K562 (cell line): ENCODE measurements around the gene EXD2. TPM values are rescaled to one million over a fixed set of nuclear protein-coding genes. Genes with fewer than 3 reads are reported as not detected.

ENCODE experiments used
- ATAC-seq: fragments of 200-7000 bp; cut with Tn5 transposase; 3 replicates; pipeline ENCODE4 v1.9.1; 2020; ENCODE audit warnings: moderate library complexity
- BruUV-seq: library from RNA; stranded (reverse); fragments of 400-500 nt; replicated peaks from 2 replicates; lab custom pipeline; 2021; lab: Mats Ljungman, UMichigan
- CTCF ChIA-PET: fragments of 300-600 bp; formaldehyde crosslinking; extraction: SDS; loops from one replicate; lab custom pipeline; 2021; ENCODE audit warnings: low intra/inter-chr PET ratio; lab: Yijun Ruan, JAX
- POLR2A ChIA-PET: fragments of 300-600, 350-650 bp; sonication (Branson Sonifier 250); formaldehyde crosslinking; extraction: SDS; loops from one replicate; lab custom pipeline; 2021; ENCODE audit warnings: antibody characterized with exemption, inconsistent platforms; lab: Yijun Ruan, JAX
- DNase-seq, 4 experiments: peaks; one replicate each; pipeline versions ENCODE4 v3.0.0 to v3.0.0-alpha.2; 2011 to 2018; ENCODE audit warnings: low spot score in 3 of 4, mixed read lengths in 3 of 4; ENCODE audit errors: extremely low read depth in 1 of 4
- FAIRE-seq: peaks from 2 replicates; lab custom pipeline; 2011; peaks lifted over from hg19 to GRCh38; lab: Jason Lieb, UNC
- H2AFZ ChIP-seq: 2 replicates; pipeline ENCODE4 v1.6.0; 2011; ENCODE audit warnings: low read depth, low read length, control low read depth, inconsistent platforms
- H3K27ac ChIP-seq: fragments of 200-600 bp; 3 replicates; pipeline ENCODE4 v1.8.0; 2011; ENCODE audit warnings: low read depth, mild to moderate bottlenecking, control low read depth, inconsistent platforms, low read length, moderate library complexity, mixed read lengths; ENCODE audit errors: extremely low read depth
- H3K27me3 ChIP-seq, 2 experiments: fragments of 300-600 bp in 1 of 2; 2 replicates in 1 of 2; 3 replicates in 1 of 2; pipeline versions ENCODE4 v1.6.0 to v1.8.0; 2011; ENCODE audit warnings: inconsistent platforms in 2 of 2, low read length in 2 of 2, mild to moderate bottlenecking in 1 of 2, mixed read lengths in 1 of 2, moderate library complexity in 1 of 2; ENCODE audit not compliant: control insufficient read depth in 2 of 2, insufficient read depth in 2 of 2
- H3K36me3 ChIP-seq: fragments of 300-600 bp; 3 replicates; pipeline ENCODE4 v1.8.0; 2011; ENCODE audit warnings: mild to moderate bottlenecking, low read length, inconsistent platforms; ENCODE audit not compliant: control insufficient read depth, insufficient read depth
- H3K4me1 ChIP-seq, 2 experiments: fragments of 200-600 bp in 1 of 2; replicated peaks in 1 of 2; 2 replicates in 1 of 2; 3 replicates in 1 of 2; pipeline versions ENCODE4 v1.5.1 to v1.8.0; 2011; ENCODE audit warnings: inconsistent platforms in 2 of 2, low read length in 2 of 2, mild to moderate bottlenecking in 1 of 2, mixed read lengths in 1 of 2, moderate library complexity in 1 of 2; ENCODE audit not compliant: control insufficient read depth in 2 of 2, insufficient read depth in 2 of 2
- H3K4me2 ChIP-seq: 2 replicates; pipeline ENCODE4 v1.6.1; 2011; ENCODE audit warnings: low read length, control low read depth, inconsistent platforms, mixed read lengths; ENCODE audit not compliant: insufficient read depth
- H3K4me3 ChIP-seq: fragments of 200-600 bp; sonication (generic), shearing (Covaris generic); 2 replicates; pipeline ENCODE4 v1.5.1; 2016; ENCODE audit warnings: control low read depth, inconsistent platforms
- H3K79me2 ChIP-seq: fragments of 200-600 bp; 3 replicates; pipeline ENCODE4 v1.8.0; 2011; ENCODE audit warnings: low read length, inconsistent platforms; ENCODE audit not compliant: control insufficient read depth, insufficient read depth
- H3K9ac ChIP-seq, 2 experiments: 2 replicates each; pipeline versions ENCODE4 v1.6.0 to v1.6.1; 2011; ENCODE audit warnings: low read depth in 2 of 2, low read length in 2 of 2, control low read depth in 1 of 2, inconsistent platforms in 1 of 2, mild to moderate bottlenecking in 1 of 2, mixed read lengths in 1 of 2; ENCODE audit not compliant: insufficient read depth in 1 of 2
- H3K9me1 ChIP-seq: one replicate; pipeline ENCODE4 v1.6.0; 2011; ENCODE audit warnings: inconsistent platforms, mild to moderate bottlenecking, low read length, moderate library complexity; ENCODE audit not compliant: control insufficient read depth, insufficient read depth
- H3K9me3 ChIP-seq: replicated peaks from 2 replicates; pipeline ENCODE4 v1.5.1; 2011; ENCODE audit warnings: low read depth, low read length, inconsistent platforms; ENCODE audit not compliant: control insufficient read depth, insufficient read depth
- H4K20me1 ChIP-seq: replicated peaks from 2 replicates; pipeline ENCODE4 v1.6.1; 2011; ENCODE audit warnings: low read length, inconsistent platforms, mixed read lengths; ENCODE audit not compliant: control insufficient read depth, insufficient read depth
- ATF3 ChIP-seq, 2 experiments: fragments of 450-650 bp in 1 of 2; sonication (generic) in 1 of 2; formaldehyde crosslinking in 1 of 2; IDR thresholded peaks in 1 of 2; conservative IDR thresholded peaks in 1 of 2; 2 replicates each; pipeline versions ENCODE4 v1.6.1 to v1.8.1; 2016 to 2023; ENCODE audit warnings: mild to moderate bottlenecking in 2 of 2, moderate library complexity in 2 of 2, inconsistent platforms in 1 of 2, missing genetic modification reagents in 1 of 2
- CHD1 ChIP-seq: fragments of 200-600 bp; sonication (generic); IDR thresholded peaks from one replicate; pipeline ENCODE4 v1.6.1; 2012; ENCODE audit warnings: mild to moderate bottlenecking, moderate library complexity, low read length, inconsistent platforms
- ERF ChIP-seq: fragments of 450-650 bp; formaldehyde crosslinking; IDR thresholded peaks from 2 replicates; pipeline ENCODE4 v1.4.0; 2020; ENCODE audit warnings: mild to moderate bottlenecking, mixed read lengths
- HDAC6 ChIP-seq: IDR thresholded peaks from 2 replicates; pipeline ENCODE4 v1.6.1; 2012; ENCODE audit warnings: low read depth, mild to moderate bottlenecking, control low read depth, inconsistent platforms, low read length, moderate library complexity
- ZNF146 ChIP-seq: IDR thresholded peaks from one replicate; pipeline ENCODE4 v1.6.1; 2018; ENCODE audit warnings: missing compliant biosample characterization; ENCODE audit not compliant: unreplicated experiment
- in situ Hi-C: fragments of 300-500 bp; cut with MboI; formaldehyde crosslinking; loops from 4 replicates; pipeline ENCODE4 v1.15.0; 2018; ENCODE audit warnings: inconsistent platforms, mixed read lengths
- intact Hi-C: fragments of 100-400 bp; cut with micrococcal nuclease; formaldehyde crosslinking; loops from 2 replicates; pipeline ENCODE4 v1.14.2; 2022
- polyA plus RNA-seq, 8 experiments: library from polyadenylated mRNA; depleted of rRNA in 4 of 8; stranded (reverse) in 5 of 8; unstranded in 3 of 8; fragments of >200 nt; fragmentation: Nextera tagmentation in 2 of 8; fragmentation: Illumina TruSeq in 1 of 8; extraction: Ambion mirVana in 2 of 8; extraction: Trizol in 1 of 8; gene quantifications; 2 replicates each; pipeline versions ENCODE4 v1.2.1 to v1.2.3, GENCODE V29; 2011 to 2014; ENCODE audit warnings: inconsistent platforms in 1 of 8, missing spikeins in 1 of 8
- total RNA-seq, 7 experiments: library from RNA; depleted of rRNA in 6 of 7; stranded (reverse); fragments of >200 nt in 6 of 7; fragmentation: Illumina TruSeq in 2 of 7; extraction: Trizol in 2 of 7; gene quantifications; 2 replicates each; pipeline versions ENCODE4 v1.2.1 to v1.2.3, GENCODE V29; 2011 to 2021; ENCODE audit warnings: low replicate concordance in 1 of 7

Gene EXD2
- total and polyA plus RNA-seq, 9 of the 15 experiments (the other 6 are each of a cell fraction or from before 2014, with no cell fraction given), result 1.6 to 7.5 (median 3.7) TPM

- no peaks in the 10 kb centered on the region; a peak in 1 of 5 replicates for H3K27me3 ChIP-seq
- H3K9me3 ChIP-seq, result no peaks in the 10 kb centered on the region
- H4K20me1 ChIP-seq, result no peaks in the 10 kb centered on the region
- CTCF ChIA-PET, result no interaction called here
- POLR2A ChIA-PET, result no interaction called here
- ATAC-seq (no peak), DNase-seq (no peak)
- no peak overlapping the region for H3K4me2 ChIP-seq
- intact Hi-C loops, result no loop called here
- TF ChIP-seq ERF (CRISPR knock-in tag), result no peak
- TF ChIP-seq ATF3 (IDR thresholded peaks at IDR 0.05), result 0 out of 2 replicates have a peak, but pooled peaks have one; percentile 10
- TF ChIP-seq ATF3 (CRISPR knock-in tag; conservative IDR thresholded peaks at IDR 0.05), result no peak
- TF ChIP-seq, all 486 proteins: peak for 1
- H3K9me1 ChIP-seq, result no peaks in the 10 kb centered on the region
- no peaks in the 10 kb centered on the region for H3K4me1 ChIP-seq
- H3K36me3 ChIP-seq, result no peaks in the 10 kb centered on the region
- BruUV-seq, result no TSS peak
- FAIRE-seq, result no peak
- no peak overlapping the region for H3K9ac ChIP-seq
- no peak overlapping the region for H2AFZ ChIP-seq
- in situ Hi-C loops, result no loop called here
- no peak overlapping the region for H3K27ac ChIP-seq
- no peaks in the 10 kb centered on the region for H3K79me2 ChIP-seq
- H3K4me3 ChIP-seq, result no peak overlapping the region
Measured at GRCh38 chr14:69175130-69175529, 16.2 kb upstream of the EXD2 start.

DNA sequence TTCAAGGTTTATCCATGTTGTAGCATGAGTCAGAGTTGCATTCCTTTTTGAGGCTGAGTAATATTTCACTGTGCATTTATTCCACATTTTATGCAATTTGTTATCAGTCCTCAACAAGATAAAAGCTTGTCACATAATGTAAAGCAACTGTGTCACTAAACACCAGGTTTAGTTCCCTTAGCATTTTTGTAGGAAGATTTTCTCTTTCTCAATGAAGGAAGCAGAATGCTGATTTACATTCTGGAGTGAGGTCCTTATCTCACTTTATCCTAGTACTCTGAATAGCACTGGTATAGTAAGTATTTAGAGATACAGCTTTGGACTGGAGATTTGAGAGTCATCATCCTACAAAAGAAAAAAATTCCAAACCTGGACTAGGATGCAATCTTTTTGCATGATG, 9.8 kb upstream of the EXD2 start:
- no peak overlapping the region for H3K4me3 ChIP-seq
- POLR2A ChIA-PET, result interaction anchor here (0.7 to 1.1 kb wide), 3 partner anchors 10 to 39 kb away, joined by 3 to 5 read pairs (median 3); partner anchors contain the start of genes DCAF5 and EXD2
- intact Hi-C loops (no loop called here), in situ Hi-C loops (no loop called here)
- H3K9ac ChIP-seq, result no peak overlapping the region
- no peaks in the 10 kb centered on the region for H4K20me1 ChIP-seq
- no peaks in the 10 kb centered on the region for H3K4me1 ChIP-seq
- no peaks in the 10 kb centered on the region; a peak in 1 of 5 replicates for H3K27me3 ChIP-seq
- H2AFZ ChIP-seq, result no peak overlapping the region
- H3K79me2 ChIP-seq, result no peaks in the 10 kb centered on the region
- H3K9me3 ChIP-seq, result no peaks in the 10 kb centered on the region
- FAIRE-seq (no peak), DNase-seq (no peak), ATAC-seq (no peak)
- no TSS peak for BruUV-seq
- no peak overlapping the region for H3K27ac ChIP-seq
- no peaks in the 10 kb centered on the region for H3K36me3 ChIP-seq
- no peaks in the 10 kb centered on the region for H3K9me1 ChIP-seq
- CTCF ChIA-PET, result no interaction called here
- no peak overlapping the region for H3K4me2 ChIP-seq
- no peak for TF ChIP-seq CHD1
- TF ChIP-seq ZNF146 (CRISPR knock-in tag), result peak; percentile 32
- TF ChIP-seq HDAC6, result no peak
